DND-41 (cell line): Measurements from ENCODE around the gene PLXNA4.

Experiments
- ATAC-seq: fragments of 200-7000 bp; cut with Tn5 transposase; 3 replicates; pipeline ENCODE4 v1.9.1; 2021; ENCODE audit warnings: low read depth; ENCODE audit not compliant: insufficient read depth
- DNase-seq: peaks from one replicate; pipeline ENCODE4 v3.0.0-alpha.2; 2020
- H2AFZ ChIP-seq: 2 replicates; pipeline ENCODE4 v1.6.0; 2012; ENCODE audit warnings: low read depth, low read length
- H3K27ac ChIP-seq: 2 replicates; pipeline ENCODE4 v1.5.1; 2012; ENCODE audit warnings: low read length, inconsistent platforms
- H3K27me3 ChIP-seq: fragments of 200-600 bp; sonication (generic); 2 replicates; pipeline ENCODE4 v1.6.0; 2012; ENCODE audit warnings: low read length, mild to moderate bottlenecking, inconsistent platforms; ENCODE audit not compliant: insufficient read depth, poor library complexity
- H3K36me3 ChIP-seq: 2 replicates; pipeline ENCODE4 v1.5.1; 2012; ENCODE audit warnings: low read length, inconsistent platforms; ENCODE audit not compliant: insufficient read depth
- H3K4me1 ChIP-seq: 2 replicates; pipeline ENCODE4 v1.5.1; 2012; ENCODE audit warnings: mild to moderate bottlenecking, low read length; ENCODE audit not compliant: insufficient read depth
- H3K4me2 ChIP-seq: 2 replicates; pipeline ENCODE4 v1.6.0; 2012; ENCODE audit warnings: mild to moderate bottlenecking, moderate library complexity, low read length, inconsistent platforms; ENCODE audit not compliant: insufficient read depth
- H3K4me3 ChIP-seq, 2 experiments: fragments of 200-600 bp in 1 of 2; shearing (Covaris generic) in 1 of 2; 2 replicates each; pipeline ENCODE4 v1.5.1; 2012 to 2016; ENCODE audit warnings: inconsistent platforms in 2 of 2, low read length in 2 of 2, mild to moderate bottlenecking in 2 of 2, low read depth in 1 of 2, moderate library complexity in 1 of 2
- H3K79me2 ChIP-seq: 2 replicates; pipeline ENCODE4 v1.6.0; 2012; ENCODE audit warnings: low read length, inconsistent platforms; ENCODE audit not compliant: insufficient read depth
- H3K9ac ChIP-seq: 2 replicates; pipeline ENCODE4 v1.6.0; 2012; ENCODE audit warnings: low read depth, mild to moderate bottlenecking, inconsistent platforms, low read length, moderate library complexity
- H3K9me3 ChIP-seq: 2 replicates; pipeline ENCODE4 v1.5.1; 2012; ENCODE audit warnings: low read length, moderate library complexity, mild to moderate bottlenecking, inconsistent platforms; ENCODE audit not compliant: insufficient read depth, severe bottlenecking
- H4K20me1 ChIP-seq: 2 replicates; pipeline ENCODE4 v1.6.0; 2012; ENCODE audit warnings: low read length; ENCODE audit not compliant: insufficient read depth
- CTCF ChIP-seq: IDR thresholded peaks from 2 replicates; pipeline ENCODE4 v1.5.1; 2012; ENCODE audit warnings: borderline replicate concordance, low read length, moderate library complexity, mild to moderate bottlenecking; ENCODE audit not compliant: poor library complexity, severe bottlenecking; ENCODE audit errors: extremely low read depth
- EZH2 ChIP-seq: IDR thresholded peaks from 3 replicates; pipeline ENCODE4 v1.6.1; 2012; ENCODE audit warnings: borderline replicate concordance, low read depth, mild to moderate bottlenecking, moderate library complexity, low read length, inconsistent platforms; ENCODE audit not compliant: severe bottlenecking

PLXNA4 gene

GRCh38 chr7:132500727-132501440, 75.4 kb downstream of the PLXNA4 start:
- Histone ChIP-seq H2AFZ (no peak overlapping the region), H3K4me2 (no peak overlapping the region), H3K36me3 (no peaks in the 10 kb centered on the region), H3K4me3 (no peak overlapping the region), H3K27me3 (no peaks in the 10 kb centered on the region), H3K4me1 (no peaks in the 10 kb centered on the region), H3K79me2 (no peaks in the 10 kb centered on the region), H4K20me1 (no peaks in the 10 kb centered on the region), H3K9me3 (no peaks in the 10 kb centered on the region), H3K27ac (no peak overlapping the region), H3K9ac (no peak overlapping the region)
- TF ChIP-seq CTCF (no peak), EZH2 (no peak)
- ATAC-seq (no peak), DNase-seq (no peak)

- no peaks in the 10 kb centered on the region for H3K36me3 ChIP-seq
- H3K9me3 ChIP-seq: no peaks in the 10 kb centered on the region
- H3K27ac ChIP-seq: no peak overlapping the region
- no peak overlapping the region for H3K4me3 ChIP-seq
- ATAC-seq (no peak), DNase-seq (no peak)
- no peaks in the 10 kb centered on the region for H3K27me3 ChIP-seq
- TF ChIP-seq EZH2 (no peak), CTCF (no peak)
- H2AFZ ChIP-seq: no peak overlapping the region
- no peaks in the 10 kb centered on the region for H3K4me1 ChIP-seq
- H3K4me2 ChIP-seq: no peak overlapping the region
- no peak overlapping the region for H3K9ac ChIP-seq
- H4K20me1 ChIP-seq: no peaks in the 10 kb centered on the region
- H3K79me2 ChIP-seq: no peaks in the 10 kb centered on the region
These were observed 76.8 kb downstream of the PLXNA4 start for GRCh38 chr7:132499487-132499886.

GRCh38 chr7:132499065-132499464, 77.2 kb downstream of the PLXNA4 start:
- Histone ChIP-seq H3K36me3 (no peaks in the 10 kb centered on the region), H3K4me2 (no peak overlapping the region), H3K4me1 (no peaks in the 10 kb centered on the region), H2AFZ (no peak overlapping the region), H3K9ac (no peak overlapping the region), H3K27ac (no peak overlapping the region), H3K9me3 (no peaks in the 10 kb centered on the region), H3K79me2 (no peaks in the 10 kb centered on the region), H3K27me3 (no peaks in the 10 kb centered on the region), H3K4me3 (no peak overlapping the region), H4K20me1 (no peaks in the 10 kb centered on the region)
- TF ChIP-seq EZH2 (no peak), CTCF (no peak)
- ATAC-seq (no peak), DNase-seq (no peak)
